NCI-H748 treated with DMSO at 0.1 percent for 48 hours (cell line): Measurements from ENCODE around the gene SPTLC1.
"Not testable (repeated sequence)": the region's sequence is repeated elsewhere in the genome, so short reads cannot be mapped to it uniquely, and the experiment has no call there.

Experiments used
- DNase-seq: peaks from one replicate; lab custom pipeline; 2025; lab: John Stamatoyannopoulos, UW

The SPTLC1 gene

GRCh38 chr9:92030367-92030766 lies 84.8 kb downstream of the SPTLC1 start:
- DNase-seq: no peak

GRCh38 chr9:92029553-92029952 lies 85.7 kb downstream of the SPTLC1 start:
- DNase-seq: no peak

- no peak for DNase-seq
These were observed 88.8 kb downstream of the SPTLC1 start for GRCh38 chr9:92026206-92027002.

GRCh38 chr9:92021785-92022541 lies 93.2 kb downstream of the SPTLC1 start:
- DNase-seq: not testable (repeated sequence)

- DNase-seq: no peak
These were observed 95.6 kb downstream of the SPTLC1 start for GRCh38 chr9:92019658-92020057.

DNA sequence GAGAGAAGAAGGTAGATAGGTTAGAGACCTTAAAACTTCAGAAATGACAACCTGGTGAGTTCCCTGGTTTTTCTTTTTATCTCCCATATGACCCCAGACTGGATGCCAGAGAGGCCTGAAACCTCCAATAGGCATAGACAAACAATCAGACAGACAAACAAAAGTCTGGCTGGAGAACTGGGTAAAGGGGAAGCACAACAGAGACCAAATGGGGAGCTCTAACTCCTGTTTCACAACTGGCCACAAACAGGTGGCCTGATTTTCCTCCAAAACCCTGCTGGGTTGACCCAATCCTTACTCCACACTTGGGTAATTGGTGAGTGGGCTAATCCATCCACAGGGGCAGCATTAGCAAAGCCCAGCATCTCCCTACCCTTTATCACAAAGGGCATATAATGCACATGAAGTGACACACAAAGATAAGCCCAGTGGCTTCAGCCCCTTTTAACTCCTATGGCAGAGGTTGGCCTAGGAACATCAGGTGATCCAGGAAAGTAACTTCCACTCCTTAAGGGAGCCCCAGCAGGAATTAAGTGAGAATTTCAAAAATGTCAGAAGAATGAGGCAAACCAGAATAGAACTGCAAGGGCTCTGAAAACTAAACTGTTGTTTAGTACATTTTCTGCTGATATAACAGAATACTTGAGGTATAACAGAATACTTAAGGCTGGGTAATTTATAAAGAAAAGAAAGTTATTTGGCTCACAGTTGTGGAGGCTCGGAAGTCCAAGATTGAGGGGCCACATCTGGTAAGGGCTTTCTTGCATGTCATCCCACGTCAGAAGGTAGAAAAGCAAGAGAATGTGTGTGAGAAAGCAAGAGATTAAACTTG lies 104.3 kb downstream of the SPTLC1 start:
- DNase-seq: no peak

- DNase-seq: not testable (repeated sequence)
These were observed 105.0 kb downstream of the SPTLC1 start for GRCh38 chr9:92010253-92010652.

DNA sequence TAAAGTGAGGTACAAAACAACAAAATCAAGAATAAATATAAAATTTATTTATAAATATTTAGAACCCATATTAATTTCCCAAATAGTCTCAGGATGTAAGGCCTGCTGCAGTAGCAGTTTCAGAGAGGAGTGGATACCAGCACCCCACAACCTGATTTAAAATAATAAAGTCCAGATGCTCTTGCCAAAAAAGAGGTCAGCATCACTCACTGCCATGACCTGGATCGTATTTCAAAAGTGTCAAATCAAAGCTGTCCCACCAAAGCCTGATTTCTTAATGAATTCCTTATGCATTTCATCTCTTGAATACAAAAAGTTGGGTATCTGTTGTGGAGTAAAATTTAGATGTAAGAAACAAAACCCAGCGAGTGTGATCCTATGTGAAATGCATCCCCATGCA lies 107.2 kb downstream of the SPTLC1 start:
- DNase-seq: no peak

- no peak for DNase-seq
These were observed 111.2 kb downstream of the SPTLC1 start for GRCh38 chr9:92004045-92004392.

- DNase-seq: no peak
These were observed 111.7 kb downstream of the SPTLC1 start for GRCh38 chr9:92003308-92004044.

DNA sequence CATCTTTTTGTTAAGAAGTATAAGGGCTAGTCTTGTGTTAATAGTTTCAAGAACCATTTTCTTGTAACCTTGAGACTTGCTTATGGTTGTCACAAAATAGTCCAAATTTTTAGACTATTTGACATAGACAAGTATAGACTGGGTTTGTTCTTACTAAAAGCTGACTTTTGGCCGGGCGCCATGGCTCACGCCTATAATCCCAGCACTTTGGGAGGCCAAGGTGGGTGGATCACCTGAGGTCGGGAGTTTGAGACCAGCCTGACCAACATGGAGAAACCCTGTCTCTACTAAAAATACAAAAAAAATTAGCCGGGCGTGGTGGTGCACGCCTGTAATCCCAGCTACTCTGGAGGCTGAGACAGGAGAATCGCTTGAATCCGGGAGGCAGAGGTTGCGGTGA lies 113.3 kb downstream of the SPTLC1 start:
- not testable (repeated sequence) for DNase-seq

DNA sequence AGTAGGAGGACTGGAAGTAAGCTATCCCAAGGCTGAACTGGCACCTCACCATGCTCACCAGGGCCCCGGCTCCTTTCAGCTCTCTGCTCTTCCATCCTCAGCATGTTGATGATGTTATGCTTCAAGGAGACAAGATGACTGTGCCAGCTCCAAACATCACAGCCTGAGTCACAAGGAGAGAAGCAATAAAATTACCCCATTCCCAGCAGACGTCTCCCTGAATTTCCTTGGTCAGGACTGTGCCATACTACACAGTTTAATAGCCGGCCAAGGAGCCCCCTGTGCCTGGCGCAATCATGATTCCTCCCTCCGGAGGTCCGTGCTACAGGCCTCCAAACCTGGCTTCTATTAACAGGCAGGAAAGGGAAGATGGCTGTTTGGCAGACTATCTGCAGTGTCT lies 114.0 kb downstream of the SPTLC1 start:
- no peak for DNase-seq

DNA sequence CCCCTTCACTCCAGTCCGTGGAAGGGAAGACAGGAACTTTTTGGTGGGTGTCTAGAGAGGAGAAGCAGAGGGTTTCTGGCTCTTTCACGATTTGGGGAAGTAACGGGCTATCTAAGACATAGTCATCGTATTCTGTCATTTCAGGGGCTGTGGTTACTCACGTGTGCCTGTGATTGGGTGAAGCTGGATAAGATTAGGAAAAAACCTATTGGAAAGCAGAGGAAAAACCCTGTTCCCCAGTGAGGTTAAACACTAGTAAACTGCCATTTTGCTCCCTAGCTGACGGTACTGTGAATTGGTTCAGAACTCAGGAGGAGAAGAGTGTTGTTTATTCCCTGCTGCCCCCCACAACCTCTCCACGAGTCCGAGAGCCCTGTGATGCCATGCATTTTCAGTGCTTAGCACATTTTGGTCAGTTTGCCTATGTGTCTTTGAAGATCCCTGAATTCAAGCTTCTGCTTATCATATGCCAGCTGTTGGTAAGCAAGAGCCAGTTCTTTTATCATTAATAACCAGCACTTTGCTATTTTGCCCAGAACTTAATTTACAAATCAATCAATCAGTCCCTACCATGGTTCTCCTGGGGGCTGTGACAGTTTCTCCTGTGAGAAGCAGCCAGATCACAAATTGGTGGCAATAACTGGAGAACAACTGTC lies 120.1 kb downstream of the SPTLC1 start:
- DNase-seq: no peak

DNA sequence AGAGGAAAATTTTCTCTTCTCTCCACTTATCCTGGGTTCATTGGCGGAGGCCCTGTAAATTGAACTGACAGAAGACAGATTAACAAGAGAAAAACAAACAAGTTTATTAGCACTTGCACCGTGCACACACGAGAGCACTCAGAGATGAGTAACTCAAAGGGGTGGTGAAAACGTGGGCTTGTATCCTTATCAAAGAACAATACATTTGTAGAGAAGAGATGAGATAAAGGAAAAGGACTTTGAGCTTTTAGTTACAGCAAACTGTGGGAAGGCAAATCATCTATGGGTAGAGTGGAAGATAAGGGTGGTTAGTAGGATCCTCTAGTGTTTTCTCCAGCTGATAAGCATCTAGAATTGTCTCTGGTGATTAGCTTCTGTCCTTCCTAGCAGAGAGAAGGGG lies 120.8 kb downstream of the SPTLC1 start:
- DNase-seq: no peak

DNA sequence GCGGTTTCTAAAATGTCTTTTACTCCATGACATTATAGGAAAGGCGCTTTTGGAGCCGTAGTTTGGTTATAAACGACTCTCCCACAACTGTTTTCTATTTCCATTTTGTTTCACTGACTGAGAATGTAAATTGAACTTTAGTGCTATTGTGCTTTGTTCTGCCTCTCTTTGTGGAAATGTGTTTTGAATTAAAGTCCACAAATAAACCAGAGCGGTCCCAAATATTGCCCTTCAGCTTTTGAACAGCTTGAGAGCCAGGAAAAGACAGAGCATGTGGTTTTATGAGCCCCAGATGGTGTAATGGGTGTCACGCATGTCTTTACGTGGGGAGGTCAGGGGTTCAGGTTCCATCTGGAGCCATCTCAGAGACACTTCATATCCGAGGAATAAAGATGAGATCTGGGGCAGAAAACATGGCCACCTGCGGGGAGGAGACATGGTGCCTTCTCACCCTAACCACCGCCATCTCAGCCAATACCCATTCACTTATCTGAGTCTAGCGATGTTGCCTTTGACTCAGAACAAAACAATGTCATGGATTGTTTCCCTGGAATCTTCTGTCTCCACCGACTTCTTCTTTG lies 122.7 kb downstream of the SPTLC1 start:
- DNase-seq: no peak

DNA sequence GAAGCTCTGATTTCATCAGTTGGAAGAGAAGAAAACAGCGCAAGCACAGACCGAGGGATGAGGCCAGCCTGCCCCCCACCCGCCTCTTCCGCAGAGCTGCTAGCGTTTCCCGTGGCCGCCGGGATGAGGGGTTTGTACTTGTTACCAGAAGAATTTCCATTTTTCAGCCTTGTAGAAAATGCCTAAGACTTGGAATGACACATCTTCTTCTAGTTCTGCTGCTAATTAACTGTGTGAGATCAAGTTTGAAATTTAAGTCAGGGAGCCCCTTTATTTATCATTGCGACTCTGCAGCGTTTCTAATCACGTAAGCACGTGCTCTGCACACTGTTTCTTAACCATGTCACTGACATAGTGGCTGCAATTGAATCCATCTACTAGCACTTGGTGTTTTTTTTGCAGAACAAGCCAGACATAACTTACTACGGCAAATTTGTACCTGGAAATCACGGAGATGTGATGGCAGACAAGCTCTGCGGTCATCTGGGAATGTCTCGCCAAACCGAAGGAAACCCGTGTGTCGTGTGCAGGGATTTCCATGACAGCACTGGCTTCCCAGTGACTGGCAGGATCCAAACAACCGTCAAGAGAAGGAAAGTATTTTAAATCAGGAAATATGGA lies 123.4 kb downstream of the SPTLC1 start:
- DNase-seq: no peak

GRCh38 chr9:91986248-91986647 lies 129.0 kb downstream of the SPTLC1 start:
- DNase-seq: no peak

GRCh38 chr9:91985692-91986091 lies 129.5 kb downstream of the SPTLC1 start:
- no peak for DNase-seq
